Fibroblast of villous mesenchyme (primary cell): Measurements from ENCODE around the gene MAGI1. TPM values are rescaled to one million over a fixed set of nuclear protein-coding genes. Genes with fewer than 3 reads are reported as not detected.

ENCODE experiments used
- DNase-seq: peaks from one replicate; pipeline ENCODE4 v3.0.0-alpha.2; 2010; ENCODE audit warnings: low read depth
- H3K4me3 ChIP-seq: 2 replicates; pipeline ENCODE4 v1.5.1; 2011; ENCODE audit warnings: low read depth, mild to moderate bottlenecking, low read length
- CTCF ChIP-seq: IDR thresholded peaks from 2 replicates; pipeline ENCODE4 v1.5.1; 2012; ENCODE audit warnings: low read depth, mild to moderate bottlenecking, low read length; ENCODE audit not compliant: insufficient read depth
- total RNA-seq: library from RNA; depleted of rRNA; stranded (reverse); fragments of >200 nt; gene quantifications from 2 replicates; pipeline ENCODE4 v1.2.3, GENCODE V29; 2012

Gene MAGI1
- total RNA-seq, 1 donor, result 20.7 TPM

- no peak overlapping the region for H3K4me3 ChIP-seq
- TF ChIP-seq CTCF, result no peak
- DNase-seq, result no peak
These were observed 271.2 kb downstream of the MAGI1 start for GRCh38 chr3:65767551-65767950.

GRCh38 chr3:65762235-65762580 lies 276.5 kb downstream of the MAGI1 start:
- TF ChIP-seq CTCF, result no peak
- DNase-seq, result no peak
- H3K4me3 ChIP-seq, result no peak overlapping the region

GRCh38 chr3:65761446-65762234 lies 277.1 kb downstream of the MAGI1 start:
- no peak for TF ChIP-seq CTCF
- H3K4me3 ChIP-seq, result no peak overlapping the region
- DNase-seq, result no peak

- TF ChIP-seq CTCF, result no peak
- peak overlapping the region; percentile 41 for H3K4me3 ChIP-seq
- peak; percentile 52 for DNase-seq
These were observed 279.7 kb downstream of the MAGI1 start for GRCh38 chr3:65758876-65759598.

- DNase-seq, result no peak
- TF ChIP-seq CTCF, result no peak
- H3K4me3 ChIP-seq, result no peak overlapping the region
These were observed 280.3 kb downstream of the MAGI1 start for GRCh38 chr3:65758438-65758837.

GRCh38 chr3:65752636-65753035 lies 286.1 kb downstream of the MAGI1 start:
- TF ChIP-seq CTCF, result no peak
- DNase-seq, result no peak
- no peak overlapping the region for H3K4me3 ChIP-seq
